Heart left ventricle (tissue), 16 donors: ENCODE results near the gene DCTD. TPM values are rescaled to one million over a fixed set of nuclear protein-coding genes. Genes with fewer than 3 reads are reported as not detected.

Experiments used
- ATAC-seq, 4 donors: fragments of 200-7000 bp; cut with Tn5 transposase; one replicate each; pipeline ENCODE4 v1.9.1; 2020 to 2022; ENCODE audit warnings: moderate library complexity in 4 of 4, mild to moderate bottlenecking in 3 of 4, moderate number of reproducible peaks in 1 of 4
- DNase-seq, 5 donors: peaks; one replicate each; pipeline ENCODE4 v3.0.0-alpha.2; 2020
- H3K27ac ChIP-seq, 12 donors: fragments of 200-600 bp; sonication (generic) in 4 of 12; one replicate each; pipeline versions ENCODE4 v1.5.0 to v1.8.0; 2016 to 2022; ENCODE audit warnings: mild to moderate bottlenecking in 2 of 12
- H3K27me3 ChIP-seq, 9 donors: fragments of 200-600 bp; sonication (generic) in 2 of 9; one replicate each; pipeline versions ENCODE4 v1.5.1 to v1.8.0; 2016 to 2022; ENCODE audit warnings: mild to moderate bottlenecking in 3 of 9
- H3K36me3 ChIP-seq, 9 donors: fragments of 200-600 bp; sonication (generic) in 2 of 9; one replicate each; pipeline versions ENCODE4 v1.5.0 to v1.8.0; 2018 to 2022; ENCODE audit warnings: mild to moderate bottlenecking in 2 of 9
- H3K4me1 ChIP-seq, 12 donors: fragments of 200-600 bp; sonication (generic) in 4 of 12; one replicate each; pipeline versions ENCODE4 v1.5.0 to v1.8.0; 2016 to 2022; ENCODE audit warnings: mild to moderate bottlenecking in 3 of 12
- H3K4me3 ChIP-seq, 12 donors: fragments of 200-600 bp; sonication (generic) in 4 of 12; one replicate each; pipeline versions ENCODE4 v1.5.0 to v1.8.0; 2017 to 2022; ENCODE audit warnings: mild to moderate bottlenecking in 9 of 12, moderate library complexity in 4 of 12
- H3K9me3 ChIP-seq, 12 donors: fragments of 200-600 bp; sonication (generic) in 4 of 12; one replicate each; pipeline versions ENCODE4 v1.5.0 to v1.8.0; 2016 to 2022; ENCODE audit warnings: mild to moderate bottlenecking in 1 of 12
- POLR2A ChIP-seq, 2 donors: fragments of 450-650 bp; IDR thresholded peaks; one replicate each; pipeline ENCODE4 v1.6.1; 2017; ENCODE audit warnings: antibody characterized with exemption in 2 of 2, mild to moderate bottlenecking in 2 of 2, moderate library complexity in 2 of 2
- WGBS, 4 donors: extraction: QIAGEN DNeasy Blood & Tissue Kit in 2 of 4; methylation state at CpG; one replicate each; pipeline versions ENCODE4 v1.1.5 to v1.1.7; 2013 to 2018; 5-methylcytosine and 5-hydroxymethylcytosine counted together
- intact Hi-C, 10 donors: fragments of 100-400 bp; cut with DNase I; formaldehyde crosslinking; loops; one replicate each; pipeline versions ENCODE4 v1.11.1 to v1.14.2; 2022
- long read RNA-seq, 3 donors: library from polyadenylated mRNA; unstranded; transcript quantifications; one replicate each; pipeline ENCODE4 v2.0.0, GENCODE V29; 2020 to 2021
- polyA plus RNA-seq, 2 donors: library from polyadenylated mRNA; stranded (reverse); fragments of 200-250 nt; gene quantifications; one replicate each; pipeline ENCODE4 v1.2.3, GENCODE V29; 2013
- total RNA-seq, 9 donors: library from RNA; depleted of rRNA in 2 of 9; stranded (reverse); fragments of >200 nt in 2 of 9; fragmentation: NEBNext Ultra II Directional in 3 of 9; extraction: Animal tissue kit (Norgen Biotek cat#: 25700) in 3 of 9; gene quantifications; one replicate each; pipeline versions ENCODE4 v1.1.0 to v1.2.4, GENCODE V29; 2016 to 2023
- TF ChIP-seq, protein P1 (sequence below), 12 donors: fragments of 200-600 bp; sonication (generic) in 4 of 12; IDR thresholded peaks; one replicate each; pipeline versions ENCODE4 v1.5.0 to v1.8.0; 2018 to 2022; ENCODE audit warnings: antibody characterized with exemption in 12 of 12, mild to moderate bottlenecking in 5 of 12
- donor health status: ischemic (EF 13 %, LVEDD 7.1; RV severe dilation, severe dysfunction).
- donor health status: healthy with polysubstance abuse.
- donor health status: DM: no; HTN: yes; CAD: no.
- donor health status: DM: no; HTN: no; CAD: no.
- donor health status: ischemic (EF 25% LVEDD 6.9; RV normal size, moderate dysfunction).
- donor health status: ischemic (EF 25% LVEDD 5.7; RV mildly dilated, moderate dysfunction).
- donor health status: healthy.
- donor health status: DM: yes; HTN: yes; CAD: no.
- donor health status: ischemic (EF 35%, LVEDD 5.7; RV mildly dilated, moderate dysfunction).
- donor health status: nonischemic (EF 11% LVEDD 7.7; RV severe dilation, severe dysfunction).
- donor health status: DM: yes; HTN: yes; CAD: no.
- donor health status: PGD.
- donor health status: ischemic (EF 29% LVEDD 5.4; RV normal size, mild dysfunction).
- donor health status: nonischemic (EF 23%, LVEDD 6.1; RV moderate dilation, normal function).

The DCTD gene
- total RNA-seq (10 to 100 TPM; 28.9 to 55.7 (median 41.2) TPM), polyA plus RNA-seq (10 to 100 TPM; 16.1 to 44.7 TPM)
- long read RNA-seq, donor 1, transcript DCTD-201 (6 exons, 1,931 nt): major isoform, 18 of 37 reads
- long read RNA-seq, donor 1, transcript DCTD-202 (6 exons, 1,972 nt): minor isoform, 9 of 37 reads
- long read RNA-seq, donor 1, partial matches to known transcripts: 1 of 37 reads
- long read RNA-seq, donor 1, other reads (novel, unspliced or antisense): 5 of 37 reads
- long read RNA-seq, donor 2, transcript DCTD-201 (6 exons, 1,931 nt): major isoform, 95 of 171 reads
- long read RNA-seq, donor 2, transcript DCTD-202 (6 exons, 1,972 nt): minor isoform, 38 of 171 reads
- long read RNA-seq, donor 2, transcript DCTD-213 (7 exons, 794 nt): minor isoform, 17 of 171 reads
- long read RNA-seq, donor 2, partial matches to known transcripts: 5 of 171 reads
- long read RNA-seq, donor 2, other reads (novel, unspliced or antisense): 14 of 171 reads
- long read RNA-seq, donor 3, transcript DCTD-201 (6 exons, 1,931 nt): major isoform, 11 of 32 reads
- long read RNA-seq, donor 3, transcript DCTD-202 (6 exons, 1,972 nt): minor isoform, 5 of 32 reads
- long read RNA-seq, donor 3, partial matches to known transcripts: 3 of 32 reads
- long read RNA-seq, donor 3, other reads (novel, unspliced or antisense): 9 of 32 reads

DNA sequence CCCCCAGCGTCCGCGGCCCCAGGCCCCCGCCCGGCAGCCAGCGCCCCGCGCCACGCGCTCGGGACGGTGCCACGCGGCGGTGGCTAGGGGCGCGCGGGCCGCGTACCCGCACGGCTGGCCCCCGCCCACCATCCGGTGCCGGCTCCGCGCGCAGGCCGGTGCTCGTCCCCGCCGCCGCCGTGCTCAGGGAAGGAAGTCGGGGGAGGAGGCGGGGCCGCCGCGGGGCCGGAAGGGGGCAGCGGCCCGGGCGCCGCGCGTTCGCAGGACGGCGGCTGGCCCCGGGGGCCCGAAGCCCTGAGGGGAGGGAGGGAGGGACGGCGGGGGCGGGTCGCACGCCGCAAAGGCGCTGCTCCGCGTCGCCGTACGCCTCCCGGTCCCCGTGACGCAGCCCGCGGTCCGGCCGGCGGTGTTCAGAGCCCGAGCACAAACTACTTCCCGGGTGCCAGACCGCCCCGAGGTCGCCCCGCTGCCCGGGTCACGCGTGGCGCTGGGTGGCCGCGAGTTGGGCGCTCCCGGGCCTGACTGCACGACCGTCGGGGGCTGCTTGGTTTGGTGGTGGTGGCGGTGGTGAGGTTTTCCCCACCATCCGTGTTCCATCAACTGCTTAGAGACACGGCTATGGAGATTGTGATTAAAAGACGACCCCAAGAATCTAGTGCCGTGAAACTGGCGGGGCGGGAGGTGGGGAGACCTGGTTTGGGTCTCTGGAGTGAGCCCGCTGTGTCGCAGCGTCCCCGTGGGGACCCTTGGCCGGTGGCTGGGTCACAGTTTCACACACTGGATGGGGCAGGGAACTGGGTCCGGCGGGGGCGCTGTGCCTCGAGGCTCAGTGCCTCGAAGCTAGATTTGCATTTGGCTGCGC lies at the start of gene DCTD:
Gene DCTD (minus strand): TSS at position 205 of the 862 bp plus-strand sequence. CDS start 1,818 bp downstream, outside the sequence.
- ATAC-seq (peak; percentile 48 to 92 (median 88)), DNase-seq (peak; percentile 81 to 91 (median 86))
- WGBS, 4 donors: 0 to 1% (median 0%) methylated on average over 7 to 106 of the region's 106 CpGs
- Histone ChIP-seq H3K9me3 (no peaks in the 10 kb centered on the region), H3K4me3 (peak within 1 kb of the TSS; percentile 68 to 98 (median 84)), H3K36me3 (peaks cover 0 to 30% (median 28%) of the 10 kb centered on the region in 9 donors), H3K27ac (peak within 1 kb of the TSS; percentile 89 to 98 (median 96)), H3K27me3 (no peaks in the 10 kb centered on the region), H3K4me1 (peaks cover 0 to 24% (median 12%) of the 10 kb centered on the region in 12 donors)
- intact Hi-C loops: loop anchor here in 1 of 10 donors (10.0 kb wide), 1 partner anchor 443 kb away; no protein-coding TSS in a partner anchor
- TF ChIP-seq, protein P1, sequence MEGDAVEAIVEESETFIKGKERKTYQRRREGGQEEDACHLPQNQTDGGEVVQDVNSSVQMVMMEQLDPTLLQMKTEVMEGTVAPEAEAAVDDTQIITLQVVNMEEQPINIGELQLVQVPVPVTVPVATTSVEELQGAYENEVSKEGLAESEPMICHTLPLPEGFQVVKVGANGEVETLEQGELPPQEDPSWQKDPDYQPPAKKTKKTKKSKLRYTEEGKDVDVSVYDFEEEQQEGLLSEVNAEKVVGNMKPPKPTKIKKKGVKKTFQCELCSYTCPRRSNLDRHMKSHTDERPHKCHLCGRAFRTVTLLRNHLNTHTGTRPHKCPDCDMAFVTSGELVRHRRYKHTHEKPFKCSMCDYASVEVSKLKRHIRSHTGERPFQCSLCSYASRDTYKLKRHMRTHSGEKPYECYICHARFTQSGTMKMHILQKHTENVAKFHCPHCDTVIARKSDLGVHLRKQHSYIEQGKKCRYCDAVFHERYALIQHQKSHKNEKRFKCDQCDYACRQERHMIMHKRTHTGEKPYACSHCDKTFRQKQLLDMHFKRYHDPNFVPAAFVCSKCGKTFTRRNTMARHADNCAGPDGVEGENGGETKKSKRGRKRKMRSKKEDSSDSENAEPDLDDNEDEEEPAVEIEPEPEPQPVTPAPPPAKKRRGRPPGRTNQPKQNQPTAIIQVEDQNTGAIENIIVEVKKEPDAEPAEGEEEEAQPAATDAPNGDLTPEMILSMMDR (IDR thresholded peaks at IDR 0.05): peak in 9 of 12 donors; percentile 11 to 56 (median 38)
- TF ChIP-seq POLR2A (IDR thresholded peaks at IDR 0.05): peak in 1 of 2 donors; percentile 36

DNA sequence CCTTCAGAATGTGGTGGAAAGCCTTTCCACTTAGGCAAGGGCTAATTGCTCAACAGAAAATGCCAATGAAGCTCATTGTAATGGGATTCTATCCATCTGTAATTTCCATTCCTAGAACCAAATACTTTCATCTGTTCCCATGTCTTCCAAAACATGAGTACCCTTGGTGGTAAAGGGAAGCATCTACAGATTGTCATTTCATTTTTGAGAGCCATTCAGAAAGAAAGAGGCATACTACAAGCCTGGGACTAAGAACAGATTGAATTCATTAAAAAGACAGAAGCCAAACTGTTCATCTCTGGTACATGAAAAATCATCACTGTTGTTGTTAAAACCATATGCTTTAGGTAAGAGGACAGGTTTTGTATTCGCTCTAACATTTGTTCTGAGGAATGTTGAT lies 43.6 kb upstream of the DCTD start:
- WGBS, 4 donors: 79 to 96% (median 93%) methylated on average over 1 of the region's 1 CpG
- Histone ChIP-seq H3K27me3 (no peaks in the 10 kb centered on the region), H3K36me3 (no peaks in the 10 kb centered on the region), H3K4me1 (no peaks in the 10 kb centered on the region), H3K9me3 (peaks cover 0 to 11% (median 3%) of the 10 kb centered on the region in 12 donors), H3K4me3 (no peak overlapping the region), H3K27ac (no peak overlapping the region)
- no peak for DNase-seq
- no peak for ATAC-seq
- intact Hi-C loops: no loop called here
- TF ChIP-seq, protein P1 (IDR thresholded peaks at IDR 0.05): no peak

DNA sequence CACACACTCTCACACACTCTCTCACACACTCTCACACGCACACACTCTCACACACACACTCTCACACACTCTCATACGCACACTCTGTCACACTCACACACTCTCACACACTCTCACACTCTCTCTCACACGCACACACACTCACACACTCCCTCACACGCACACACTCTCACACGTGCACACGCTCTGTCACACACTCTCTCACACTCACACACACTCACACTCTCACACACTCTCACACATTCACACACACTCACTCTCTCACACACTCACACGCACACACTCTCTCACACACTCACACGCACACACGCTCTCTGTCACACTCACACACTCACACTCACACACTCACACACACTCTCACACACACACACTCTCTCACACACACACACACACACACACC lies 43.0 kb upstream of the DCTD start:
- Histone ChIP-seq H3K4me3 (no peak overlapping the region), H3K27me3 (no peaks in the 10 kb centered on the region), H3K27ac (no peak overlapping the region), H3K36me3 (no peaks in the 10 kb centered on the region), H3K4me1 (no peaks in the 10 kb centered on the region), H3K9me3 (peaks cover 0 to 11% (median 3%) of the 10 kb centered on the region in 12 donors)
- WGBS, 4 donors: 85 to 93% (median 91%) methylated on average over 9 of the region's 9 CpGs
- TF ChIP-seq, protein P1 (IDR thresholded peaks at IDR 0.05): no peak
- no peak for TF ChIP-seq POLR2A (IDR thresholded peaks at IDR 0.05)
- ATAC-seq: no peak
- intact Hi-C loops: no loop called here
- DNase-seq: no peak
